H1 (cell line): ENCODE data around the gene CACNA1C. TPM values are rescaled to one million over a fixed set of nuclear protein-coding genes. Genes with fewer than 3 reads are reported as not detected.
A peak's percentile ranks its signal among the peaks of the same experiment; 100 is the strongest.

Experiments used
- CTCF ChIA-PET: fragments of 300-600 bp; sonication (Branson Sonifier 250); formaldehyde crosslinking; loops from one replicate; lab custom pipeline; 2021; ENCODE audit not compliant: partially characterized antibody; lab: Charles Lee
- POLR2A ChIA-PET: fragments of 300-600 bp; sonication (Branson Sonifier 250); formaldehyde crosslinking; loops from one replicate; lab custom pipeline; 2021; ENCODE audit warnings: inconsistent platforms; ENCODE audit not compliant: partially characterized antibody; lab: Charles Lee
- DNase-seq, 2 experiments: peaks; one replicate each; pipeline versions ENCODE4 v3.0.0 to v3.0.0-alpha.2; 2010 to 2022; ENCODE audit warnings: low spot score in 2 of 2, low read depth in 1 of 2, mixed read lengths in 1 of 2
- FAIRE-seq: peaks from 2 replicates; lab custom pipeline; 2011; peaks lifted over from hg19 to GRCh38; lab: Jason Lieb, UNC
- H2AFZ ChIP-seq: 2 replicates; pipeline ENCODE4 v1.8.1; 2012; ENCODE audit warnings: low read length, inconsistent platforms
- H2AK5ac ChIP-seq: 2 replicates; pipeline ENCODE4 v1.6.1; 2013; ENCODE audit warnings: low read depth, low read length
- H2BK120ac ChIP-seq: replicated peaks from 2 replicates; pipeline ENCODE3; 2013; ENCODE audit warnings: low read depth, low read length, inconsistent platforms
- H2BK12ac ChIP-seq: 2 replicates; pipeline ENCODE4 v1.6.1; 2013; ENCODE audit warnings: low read depth, low read length
- H2BK15ac ChIP-seq: 2 replicates; pipeline ENCODE4 v1.6.1; 2013; ENCODE audit warnings: low read length
- H2BK20ac ChIP-seq: 2 replicates; pipeline ENCODE4 v1.6.1; 2013; ENCODE audit warnings: low read length
- H2BK5ac ChIP-seq: 2 replicates; pipeline ENCODE4 v1.6.1; 2013; ENCODE audit warnings: low read depth, low read length
- H3K14ac ChIP-seq: 2 replicates; pipeline ENCODE4 v1.6.1; 2013; ENCODE audit warnings: inconsistent platforms; ENCODE audit not compliant: insufficient read length
- H3K18ac ChIP-seq: 2 replicates; pipeline ENCODE4 v1.6.1; 2013; ENCODE audit warnings: low read length; ENCODE audit errors: extremely low read depth
- H3K23ac ChIP-seq: 2 replicates; pipeline ENCODE4 v1.6.1; 2013; ENCODE audit warnings: inconsistent platforms; ENCODE audit not compliant: insufficient read length
- H3K23me2 ChIP-seq: 2 replicates; pipeline ENCODE4 v1.6.1; 2013; ENCODE audit warnings: low read depth, low read length
- H3K27ac ChIP-seq: 2 replicates; pipeline ENCODE4 v1.6.1; 2011; ENCODE audit warnings: low read depth, low read length, inconsistent platforms
- H3K27me3 ChIP-seq, 4 experiments: replicated peaks in 1 of 4; 1 replicate in 1 of 4; 2 replicates in 3 of 4; pipeline versions ENCODE4 v1.6.1 to v1.8.1; 2011 to 2013; ENCODE audit warnings: low read length in 3 of 4, mild to moderate bottlenecking in 3 of 4, inconsistent platforms in 2 of 4, mixed read lengths in 2 of 4, moderate library complexity in 1 of 4; ENCODE audit not compliant: control insufficient read depth in 3 of 4, insufficient read depth in 3 of 4; ENCODE audit errors: extremely low read depth in 1 of 4
- H3K36me3 ChIP-seq, 4 experiments: 2 replicates each; pipeline versions ENCODE4 v1.6.1 to v1.8.1; 2011 to 2013; ENCODE audit warnings: mild to moderate bottlenecking in 4 of 4, low read length in 3 of 4, moderate library complexity in 2 of 4, control low read depth in 1 of 4, inconsistent platforms in 1 of 4; ENCODE audit not compliant: insufficient read depth in 4 of 4, control insufficient read depth in 2 of 4
- H3K4ac ChIP-seq: replicated peaks from 2 replicates; pipeline ENCODE3; 2013; ENCODE audit warnings: low read length, low read depth, mixed read lengths, inconsistent platforms; ENCODE audit not compliant: insufficient read length
- H3K4me1 ChIP-seq, 4 experiments: replicated peaks in 1 of 4; 1 replicate in 1 of 4; 2 replicates in 3 of 4; pipeline versions ENCODE4 v1.6.1 to v1.8.1; 2011 to 2013; ENCODE audit warnings: low read length in 3 of 4, inconsistent platforms in 2 of 4, mixed read lengths in 1 of 4; ENCODE audit not compliant: insufficient read depth in 4 of 4, control insufficient read depth in 3 of 4
- H3K4me2 ChIP-seq, 2 experiments: 2 replicates each; pipeline versions ENCODE4 v1.6.1 to v1.8.1; 2011 to 2013; ENCODE audit warnings: low read depth in 2 of 2, low read length in 2 of 2, control low read depth in 1 of 2, inconsistent platforms in 1 of 2, mild to moderate bottlenecking in 1 of 2; ENCODE audit not compliant: insufficient read depth in 1 of 2
- H3K4me3 ChIP-seq, 4 experiments: fragments of 200-600, 300-600 bp in 1 of 4; sonication (generic), shearing (Covaris generic), sonication (Bioruptor Twin) in 1 of 4; 2 replicates each; pipeline versions ENCODE4 v1.5.1 to v1.8.1; 2011 to 2016; ENCODE audit warnings: low read length in 4 of 4, low read depth in 3 of 4, control low read depth in 2 of 4, inconsistent platforms in 2 of 4, mild to moderate bottlenecking in 2 of 4, mixed read lengths in 1 of 4, moderate library complexity in 1 of 4; ENCODE audit not compliant: insufficient read depth in 2 of 4; ENCODE audit errors: extremely low read depth in 1 of 4
- H3K56ac ChIP-seq: replicated peaks from 2 replicates; pipeline ENCODE3; 2013; ENCODE audit warnings: low read depth, mild to moderate bottlenecking, mixed read lengths, low read length, inconsistent platforms; ENCODE audit not compliant: insufficient read length
- H3K79me1 ChIP-seq: 2 replicates; pipeline ENCODE4 v1.6.1; 2013; ENCODE audit warnings: low read depth, low read length, control low read depth
- H3K79me2 ChIP-seq, 2 experiments: 2 replicates each; pipeline versions ENCODE4 v1.6.1 to v1.8.1; 2012 to 2013; ENCODE audit warnings: low read length in 2 of 2, mild to moderate bottlenecking in 2 of 2, inconsistent platforms in 1 of 2; ENCODE audit not compliant: insufficient read depth in 2 of 2, control insufficient read depth in 1 of 2
- H3K9ac ChIP-seq, 4 experiments: replicated peaks in 1 of 4; 1 replicate in 1 of 4; 2 replicates in 3 of 4; pipeline versions ENCODE4 v1.6.1 to v1.8.1; 2011 to 2013; ENCODE audit warnings: low read depth in 3 of 4, low read length in 3 of 4, control low read depth in 2 of 4, mild to moderate bottlenecking in 2 of 4, moderate library complexity in 2 of 4, inconsistent platforms in 1 of 4; ENCODE audit errors: extremely low read depth in 1 of 4
- H3K9me3 ChIP-seq, 2 experiments: 2 replicates each; pipeline versions ENCODE4 v1.6.1 to v1.8.1; 2012 to 2013; ENCODE audit warnings: mild to moderate bottlenecking in 2 of 2, moderate library complexity in 2 of 2, control low read depth in 1 of 2, inconsistent platforms in 1 of 2, low read depth in 1 of 2, low read length in 1 of 2, mixed read lengths in 1 of 2; ENCODE audit not compliant: insufficient read depth in 2 of 2
- H4K20me1 ChIP-seq, 2 experiments: replicated peaks in 1 of 2; 2 replicates each; pipeline versions ENCODE3 to v1.8.1; 2011 to 2013; ENCODE audit warnings: inconsistent platforms in 2 of 2, low read length in 2 of 2, mild to moderate bottlenecking in 1 of 2; ENCODE audit not compliant: insufficient read depth in 2 of 2, control insufficient read depth in 1 of 2
- H4K5ac ChIP-seq: 2 replicates; pipeline ENCODE4 v1.6.1; 2013; ENCODE audit warnings: low read length, low read depth, mixed read lengths, inconsistent platforms; ENCODE audit not compliant: insufficient read length
- H4K8ac ChIP-seq: 2 replicates; pipeline ENCODE4 v1.8.0; 2013; ENCODE audit warnings: mild to moderate bottlenecking, moderate library complexity, low read length, inconsistent platforms; ENCODE audit not compliant: insufficient read depth; ENCODE audit errors: extremely low read depth
- H4K91ac ChIP-seq: replicated peaks from 2 replicates; pipeline ENCODE3; 2013; ENCODE audit warnings: low read length, mixed read lengths, inconsistent platforms; ENCODE audit not compliant: insufficient read length
- CBX5 ChIP-seq: fragments of 300-800, 300-1000 bp; sonication (generic); IDR thresholded peaks from 2 replicates; pipeline ENCODE4 v1.7.1; 2016; ENCODE audit warnings: antibody characterized with exemption, low read length, low read depth
- GABPA ChIP-seq: IDR thresholded peaks from 2 replicates; pipeline ENCODE4 v1.6.1; 2011; ENCODE audit warnings: mild to moderate bottlenecking, low read length, moderate library complexity, borderline replicate concordance; ENCODE audit not compliant: insufficient read depth
- KDM5A ChIP-seq: fragments of 200-600 bp; IDR thresholded peaks from 2 replicates; pipeline ENCODE4 v1.7.1; 2012; ENCODE audit warnings: mild to moderate bottlenecking, low read length, inconsistent platforms, mixed read lengths
- NRF1 ChIP-seq: IDR thresholded peaks from 2 replicates; pipeline ENCODE4 v1.6.1; 2011; ENCODE audit warnings: mild to moderate bottlenecking, low read depth, low read length, improper control_type of control experiment
- POLR2A ChIP-seq, 2 experiments: IDR thresholded peaks; 1 replicate in 1 of 2; 2 replicates in 1 of 2; pipeline ENCODE4 v1.6.1; 2011; ENCODE audit warnings: low read depth in 2 of 2, low read length in 2 of 2, mild to moderate bottlenecking in 2 of 2; ENCODE audit errors: control extremely low read depth in 1 of 2
- SIX5 ChIP-seq: IDR thresholded peaks from 2 replicates; pipeline ENCODE4 v1.6.1; 2011; ENCODE audit warnings: mild to moderate bottlenecking, low read depth, low read length
- SRF ChIP-seq: IDR thresholded peaks from 2 replicates; pipeline ENCODE4 v1.6.1; 2011; ENCODE audit warnings: mild to moderate bottlenecking, low read depth, low read length, moderate library complexity
- TBP ChIP-seq: IDR thresholded peaks from 2 replicates; pipeline ENCODE4 v1.6.1; 2011; ENCODE audit warnings: low read depth, low read length, improper control_type of control experiment
- USF2 ChIP-seq: IDR thresholded peaks from 2 replicates; pipeline ENCODE4 v1.6.1; 2011; ENCODE audit warnings: low read length, improper control_type of control experiment
- WGBS, 2 experiments: shearing (Covaris generic) in 1 of 2; methylation state at CpG; one replicate each; pipeline versions ENCODE4 v1.1.6 to v1.1.7; 2013 to 2015; ENCODE audit warnings: low lambda C conversion rate in 2 of 2, mixed read lengths in 2 of 2, inconsistent platforms in 1 of 2, low coverage in 1 of 2, missing lambda C conversion rate in 1 of 2; ENCODE audit not compliant: insufficient replicate concordance in 2 of 2, insufficient coverage in 1 of 2, insufficient read length in 1 of 2; ENCODE audit errors: extremely low coverage in 1 of 2, missing lambda C conversion rate in 1 of 2; 5-methylcytosine and 5-hydroxymethylcytosine counted together
- polyA plus RNA-seq, 7 experiments: library from polyadenylated mRNA; depleted of rRNA in 3 of 7; stranded (reverse) in 5 of 7; unstranded in 2 of 7; fragments of >200 nt in 5 of 7; fragments of 200-250 nt in 2 of 7; gene quantifications; 1 replicate in 5 of 7; 2 replicates in 1 of 7; 4 replicates in 1 of 7; pipeline versions ENCODE4 v1.2.1 to v1.2.3, GENCODE V29; 2011 to 2013; ENCODE audit warnings: missing spikeins in 2 of 7, mixed read lengths in 2 of 7
- total RNA-seq: library from RNA; stranded (reverse); fragmentation: NEBNext Ultra II Directional; extraction: Animal tissue kit (Norgen Biotek cat#: 25700); gene quantifications from 2 replicates; pipeline ENCODE4 v1.2.1, GENCODE V29; 2021
- TF ChIP-seq, protein P1 (sequence below): IDR thresholded peaks from 2 replicates; pipeline ENCODE4 v1.6.1; 2012; ENCODE audit warnings: low read length, inconsistent platforms

Gene CACNA1C
- total and polyA plus RNA-seq, 2 of the 8 experiments (the other 6 are each of a cell fraction or from before 2014, with no cell fraction given), result 1.3 TPM

- H3K27ac ChIP-seq, result no peak overlapping the region
- no peak overlapping the region for H3K4me3 ChIP-seq
- TF ChIP-seq USF2, result no peak
- no peak for TF ChIP-seq KDM5A
- TF ChIP-seq, protein P1, sequence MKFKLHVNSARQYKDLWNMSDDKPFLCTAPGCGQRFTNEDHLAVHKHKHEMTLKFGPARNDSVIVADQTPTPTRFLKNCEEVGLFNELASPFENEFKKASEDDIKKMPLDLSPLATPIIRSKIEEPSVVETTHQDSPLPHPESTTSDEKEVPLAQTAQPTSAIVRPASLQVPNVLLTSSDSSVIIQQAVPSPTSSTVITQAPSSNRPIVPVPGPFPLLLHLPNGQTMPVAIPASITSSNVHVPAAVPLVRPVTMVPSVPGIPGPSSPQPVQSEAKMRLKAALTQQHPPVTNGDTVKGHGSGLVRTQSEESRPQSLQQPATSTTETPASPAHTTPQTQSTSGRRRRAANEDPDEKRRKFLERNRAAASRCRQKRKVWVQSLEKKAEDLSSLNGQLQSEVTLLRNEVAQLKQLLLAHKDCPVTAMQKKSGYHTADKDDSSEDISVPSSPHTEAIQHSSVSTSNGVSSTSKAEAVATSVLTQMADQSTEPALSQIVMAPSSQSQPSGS, result no peak
- TF ChIP-seq SRF, result no peak
- no peak for TF ChIP-seq CBX5
- no peak for TF ChIP-seq GABPA
- TF ChIP-seq NRF1, result no peak
- TF ChIP-seq SIX5, result no peak
- no peak for TF ChIP-seq TBP
- TF ChIP-seq POLR2A (IDR thresholded peaks at IDR 0.05; ENCODE audit: control extremely low read depth in 1 of 2, low read depth in 2 of 2, low read length in 2 of 2), result no peak
Observed at GRCh38 chr12:2347137-2347843, 294.5 kb downstream of the CACNA1C start.

More at GRCh38 chr12:2347137-2347843, 294.5 kb downstream of the CACNA1C start:
- POLR2A ChIA-PET, result interaction anchor here (1.1 kb wide), 1 partner anchor 9 kb away, joined by 4 read pairs; no protein-coding TSS in a partner anchor
- H2BK12ac ChIP-seq, result no peak overlapping the region; the same call in 1 of the 2 replicates
- no peak overlapping the region for H2AFZ ChIP-seq
- H3K9ac ChIP-seq, result no peak overlapping the region
- H4K20me1 ChIP-seq, result no peaks in the 10 kb centered on the region
- H4K91ac ChIP-seq, result no peak overlapping the region
- no peak overlapping the region for H3K4me2 ChIP-seq
- H3K27me3 ChIP-seq, result no peaks in the 10 kb centered on the region
- H3K79me1 ChIP-seq, result no peaks in the 10 kb centered on the region
- H4K8ac ChIP-seq, result peak overlapping the region; percentile 17; the same call in 1 of the 2 replicates
- no peak overlapping the region for H3K4ac ChIP-seq
- peaks cover 1 to 12% (median 9%) of the 10 kb centered on the region in 4 experiments for H3K4me1 ChIP-seq
- H3K23me2 ChIP-seq, result no peaks in the 10 kb centered on the region
- H3K18ac ChIP-seq, result no peak overlapping the region
- H3K36me3 ChIP-seq, result no peaks in the 10 kb centered on the region
- H3K56ac ChIP-seq, result no peak overlapping the region
- no peaks in the 10 kb centered on the region for H3K9me3 ChIP-seq
- no peak overlapping the region for H2BK120ac ChIP-seq
- H3K23ac ChIP-seq, result no peak overlapping the region
- no peak overlapping the region for H4K5ac ChIP-seq
- H2BK20ac ChIP-seq, result no peak overlapping the region
- 91% methylated on average over 6 of the region's 6 CpGs; no CpG with 5 or more reads in 1 of the 2 experiments for WGBS, 2 experiments
- FAIRE-seq (no peak), DNase-seq (no peak)
- H3K79me2 ChIP-seq, result no peaks in the 10 kb centered on the region
- H2AK5ac ChIP-seq, result 0 out of 2 replicates have a peak overlapping the region, but pooled peaks have one; percentile 11
- H2BK5ac ChIP-seq, result no peak overlapping the region
- CTCF ChIA-PET, result interaction anchor here (0.8 to 4.5 kb wide), 6 partner anchors 10 to 289 kb away, joined by 3 to 30 read pairs (median 5); no protein-coding TSS in a partner anchor
- no peak overlapping the region for H2BK15ac ChIP-seq
- H3K14ac ChIP-seq, result no peak overlapping the region
